Brain microvascular endothelial cell (primary cell): ENCODE measurements around the gene ITGB7.

Experiments
- DNase-seq: peaks from one replicate; pipeline ENCODE4 v3.0.0-alpha.2; 2020
- H3K27ac ChIP-seq: fragments of 250-450 bp; sonication (Bioruptor Pico); 2 replicates; pipeline ENCODE4 v1.5.1; 2020; ENCODE audit warnings: mild to moderate bottlenecking, moderate library complexity
- H3K27me3 ChIP-seq: fragments of 250-450 bp; sonication (Bioruptor Pico); replicated peaks from 2 replicates; pipeline ENCODE4 v1.5.1; 2020; ENCODE audit warnings: mild to moderate bottlenecking
- H3K36me3 ChIP-seq: fragments of 250-450 bp; sonication (Bioruptor Pico); replicated peaks from 2 replicates; pipeline ENCODE4 v1.5.1; 2020; ENCODE audit warnings: mild to moderate bottlenecking
- H3K4me3 ChIP-seq: 2 replicates; pipeline ENCODE4 v1.5.1; 2011; ENCODE audit warnings: low read depth, mild to moderate bottlenecking, control low read depth, low read length, moderate library complexity
- in situ Hi-C: cut with HindIII; loops from 2 replicates; pipeline ENCODE4 v1.10.0; 2017; ENCODE audit warnings: low sequenced_read_pairs, low pct_ligation_motif_present
- TF ChIP-seq, protein P1 (sequence below): IDR thresholded peaks from 2 replicates; pipeline ENCODE4 v1.5.1; 2011; ENCODE audit warnings: low read depth, mild to moderate bottlenecking, moderate library complexity, low read length, control low read depth, inconsistent platforms; ENCODE audit errors: missing control alignments

ITGB7 gene

GRCh38 chr12:53224061-53224896, 17.2 kb upstream of the ITGB7 start:
- TF ChIP-seq, protein P1, sequence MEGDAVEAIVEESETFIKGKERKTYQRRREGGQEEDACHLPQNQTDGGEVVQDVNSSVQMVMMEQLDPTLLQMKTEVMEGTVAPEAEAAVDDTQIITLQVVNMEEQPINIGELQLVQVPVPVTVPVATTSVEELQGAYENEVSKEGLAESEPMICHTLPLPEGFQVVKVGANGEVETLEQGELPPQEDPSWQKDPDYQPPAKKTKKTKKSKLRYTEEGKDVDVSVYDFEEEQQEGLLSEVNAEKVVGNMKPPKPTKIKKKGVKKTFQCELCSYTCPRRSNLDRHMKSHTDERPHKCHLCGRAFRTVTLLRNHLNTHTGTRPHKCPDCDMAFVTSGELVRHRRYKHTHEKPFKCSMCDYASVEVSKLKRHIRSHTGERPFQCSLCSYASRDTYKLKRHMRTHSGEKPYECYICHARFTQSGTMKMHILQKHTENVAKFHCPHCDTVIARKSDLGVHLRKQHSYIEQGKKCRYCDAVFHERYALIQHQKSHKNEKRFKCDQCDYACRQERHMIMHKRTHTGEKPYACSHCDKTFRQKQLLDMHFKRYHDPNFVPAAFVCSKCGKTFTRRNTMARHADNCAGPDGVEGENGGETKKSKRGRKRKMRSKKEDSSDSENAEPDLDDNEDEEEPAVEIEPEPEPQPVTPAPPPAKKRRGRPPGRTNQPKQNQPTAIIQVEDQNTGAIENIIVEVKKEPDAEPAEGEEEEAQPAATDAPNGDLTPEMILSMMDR, result peak; percentile 53
- Histone ChIP-seq H3K27me3 (no peaks in the 10 kb centered on the region), H3K36me3 (no peaks in the 10 kb centered on the region), H3K27ac (no peak overlapping the region), H3K4me3 (no peak overlapping the region)
- in situ Hi-C loops, result no loop called here
- DNase-seq, result no peak

GRCh38 chr12:53223389-53224060, 16.5 kb upstream of the ITGB7 start:
- Histone ChIP-seq H3K27me3 (no peaks in the 10 kb centered on the region), H3K27ac (no peak overlapping the region), H3K36me3 (no peaks in the 10 kb centered on the region), H3K4me3 (no peak overlapping the region)
- TF ChIP-seq, protein P1, result no peak
- in situ Hi-C loops, result no loop called here
- peak; percentile 17 for DNase-seq

DNA sequence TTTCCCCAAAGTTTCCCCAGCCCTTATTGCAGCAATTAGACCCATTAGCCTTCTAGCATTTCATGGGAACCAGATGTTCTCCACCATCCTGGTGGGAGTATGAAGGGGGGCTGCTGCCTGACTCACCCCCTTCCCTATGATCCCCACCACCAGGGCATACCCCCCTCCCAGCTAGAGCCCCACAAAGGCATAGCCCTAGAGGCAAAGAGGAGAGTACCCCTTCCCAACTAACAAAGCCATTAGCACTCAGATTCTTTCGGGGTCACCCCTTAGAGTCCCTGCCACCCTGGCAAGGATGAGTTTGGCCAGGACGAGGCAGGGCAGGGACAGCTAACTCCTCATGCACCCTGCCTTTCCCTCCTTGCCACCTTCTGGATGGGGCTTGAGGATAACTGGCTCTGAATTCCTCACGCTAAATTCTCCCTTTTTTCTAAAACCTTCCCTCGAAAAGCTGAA, 15.8 kb upstream of the ITGB7 start:
- TF ChIP-seq, protein P1, result no peak
- H3K27me3 ChIP-seq, result no peaks in the 10 kb centered on the region
- in situ Hi-C loops, result no loop called here
- no peak overlapping the region for H3K27ac ChIP-seq
- H3K36me3 ChIP-seq, result no peaks in the 10 kb centered on the region
- no peak overlapping the region for H3K4me3 ChIP-seq
- DNase-seq, result no peak

DNA sequence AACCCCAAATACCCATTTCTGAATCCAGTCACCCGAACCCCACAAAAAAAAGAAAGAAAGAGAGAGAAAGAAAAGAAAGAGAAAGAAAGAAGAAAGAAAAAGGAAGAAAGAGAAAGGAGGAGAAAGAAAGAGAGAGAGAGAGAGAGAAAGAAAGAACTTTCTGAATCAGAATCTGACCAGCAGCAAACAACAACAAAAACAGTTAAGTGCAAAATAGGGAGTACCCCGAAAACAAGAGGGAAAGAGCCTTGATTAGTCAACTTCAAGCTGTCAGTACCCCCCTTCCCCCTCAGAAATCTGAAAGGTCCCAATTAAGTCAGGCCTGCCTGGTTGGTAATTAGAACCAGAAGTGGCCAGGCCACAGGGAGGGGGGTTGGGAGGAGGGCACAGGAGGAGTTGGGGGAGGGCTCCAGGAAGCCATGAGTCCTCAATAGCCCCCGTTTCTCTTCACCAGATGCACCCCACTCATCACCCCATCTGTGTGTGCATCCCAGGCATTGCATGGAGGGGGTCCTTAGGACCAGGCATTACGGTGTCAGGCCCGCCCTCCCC, 15.2 kb upstream of the ITGB7 start:
- Histone ChIP-seq H3K27ac (peak overlapping the region; percentile 99), H3K4me3 (peak overlapping the region; percentile 40), H3K36me3 (no peaks in the 10 kb centered on the region), H3K27me3 (no peaks in the 10 kb centered on the region)
- TF ChIP-seq, protein P1, result no peak
- no peak for DNase-seq
- in situ Hi-C loops, result no loop called here

DNA sequence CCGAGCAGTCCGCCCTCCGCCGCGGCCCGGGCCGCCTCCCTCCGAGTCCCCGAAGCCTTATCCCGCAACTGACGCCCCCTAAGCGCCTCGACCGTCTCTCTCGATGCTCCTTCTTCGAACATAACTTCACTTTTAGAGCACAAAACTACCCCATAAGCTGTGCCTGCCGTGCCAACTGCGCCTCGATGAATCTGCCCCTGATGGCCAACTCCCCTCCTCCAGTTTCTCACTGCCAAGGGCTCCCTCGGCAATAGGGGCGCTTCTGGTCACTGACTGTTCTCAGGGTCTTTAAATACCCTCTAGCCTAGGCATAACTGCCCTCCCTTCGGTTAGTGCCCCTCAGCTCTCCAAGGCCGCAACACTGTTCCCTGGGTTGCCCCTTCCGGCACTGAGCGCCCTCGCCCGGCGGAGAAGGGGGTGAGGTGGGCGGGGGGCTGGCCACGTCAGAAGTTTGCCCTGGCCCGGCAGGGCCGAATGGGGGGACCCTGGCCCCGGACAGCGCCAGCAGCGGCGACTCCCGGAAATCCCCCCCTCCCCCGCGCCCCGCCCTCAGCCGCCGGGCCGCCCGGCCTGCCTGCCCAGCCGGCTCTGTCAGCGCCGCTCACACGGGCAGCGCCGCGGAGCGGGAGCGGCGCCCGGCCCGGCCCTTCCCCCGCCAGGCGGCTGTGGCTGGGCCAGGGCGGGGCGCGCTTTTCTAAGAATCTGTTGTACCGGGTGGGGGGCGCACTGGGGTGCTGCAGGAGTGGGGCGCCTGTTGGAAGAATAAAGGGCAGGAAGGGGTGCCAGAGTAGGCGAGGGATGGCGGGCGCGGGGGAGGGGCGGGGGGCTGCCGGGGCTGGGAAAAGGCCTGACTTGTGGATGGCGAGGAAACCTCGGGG, 14.4 kb upstream of the ITGB7 start:
- peak overlapping the region; percentile 55 for H3K4me3 ChIP-seq
- in situ Hi-C loops, result no loop called here
- H3K27ac ChIP-seq, result peak overlapping the region; percentile 99
- no peaks in the 10 kb centered on the region for H3K36me3 ChIP-seq
- peak; percentile 29 for DNase-seq
- TF ChIP-seq, protein P1, result no peak
- no peaks in the 10 kb centered on the region for H3K27me3 ChIP-seq
